HG02973 (cell line): ENCODE data around the gene FMOD.

ENCODE experiments used
- ATAC-seq: cut with Tn5 transposase; IDR thresholded peaks from one replicate; pipeline ENCODE4 v1.9.1; 2021; ENCODE audit warnings: moderate library complexity; ENCODE audit not compliant: unreplicated experiment

FMOD gene

GRCh38 chr1:203351037-203351625 is at the start of gene FMOD:
Gene FMOD (minus strand): TSS chr1:203351122. CDS start chr1:203348270, 2,852 bp downstream.
- ATAC-seq = no peak

GRCh38 chr1:203396595-203397194 is 45.8 kb upstream of the FMOD start:
- no peak for ATAC-seq

GRCh38 chr1:203395751-203396150 is 44.8 kb upstream of the FMOD start:
- no peak for ATAC-seq

- ATAC-seq = no peak
Measured at GRCh38 chr1:203390298-203390697, 39.4 kb upstream of the FMOD start.

- ATAC-seq = no peak
Measured at GRCh38 chr1:203388683-203389082, 37.8 kb upstream of the FMOD start.

- ATAC-seq = no peak
Measured at GRCh38 chr1:203382026-203382425, 31.1 kb upstream of the FMOD start.

GRCh38 chr1:203381151-203381751 is 30.3 kb upstream of the FMOD start:
- peak; percentile 50 for ATAC-seq

- ATAC-seq = peak; percentile 29
Measured at GRCh38 chr1:203380420-203381150, 29.7 kb upstream of the FMOD start.

- no peak for ATAC-seq
Measured at GRCh38 chr1:203379825-203380224, 28.9 kb upstream of the FMOD start.

- ATAC-seq = no peak
Measured at GRCh38 chr1:203378556-203379245, 27.8 kb upstream of the FMOD start.

- ATAC-seq = no peak
Measured at GRCh38 chr1:203373991-203374390, 23.1 kb upstream of the FMOD start.

- no peak for ATAC-seq
Measured at GRCh38 chr1:203373002-203373401, 22.1 kb upstream of the FMOD start.

- ATAC-seq = no peak
Measured at GRCh38 chr1:203371288-203371687, 20.4 kb upstream of the FMOD start.

GRCh38 chr1:203369666-203370065 is 18.7 kb upstream of the FMOD start:
- ATAC-seq = no peak

- ATAC-seq = no peak
Measured at GRCh38 chr1:203368624-203369451, 17.9 kb upstream of the FMOD start.

GRCh38 chr1:203367057-203367456 is 16.1 kb upstream of the FMOD start:
- no peak for ATAC-seq

GRCh38 chr1:203366476-203366875 is 15.6 kb upstream of the FMOD start:
- ATAC-seq = no peak

- ATAC-seq = no peak
Measured at GRCh38 chr1:203364806-203365205, 13.9 kb upstream of the FMOD start.

- ATAC-seq = no peak
Measured at GRCh38 chr1:203364094-203364801, 13.3 kb upstream of the FMOD start.

GRCh38 chr1:203362720-203363025 is 11.8 kb upstream of the FMOD start:
- ATAC-seq = no peak
